ENCODE data around the gene CCDC88B. TPM values are rescaled to one million over a fixed set of nuclear protein-coding genes. Genes with fewer than 3 reads are reported as not detected.
A peak's percentile ranks its signal among the peaks of the same experiment; 100 is the strongest.

Gene CCDC88B
- total RNA-seq, 1 experiment from 2014 or later: 3.6 TPM

- Histone ChIP-seq H3K4me3 (ENCODE audit: low read depth, low read length) (no peak overlapping the region), H3K9me3 (no peaks in the 10 kb centered on the region), H3K36me3 (ENCODE audit: control insufficient read depth, insufficient read depth, low read length) (no peaks in the 10 kb centered on the region), H3K4me1 (peaks cover 42% of the 10 kb centered on the region), H3K27me3 (replicated peaks; ENCODE audit: control insufficient read depth, insufficient read depth, low read length) (no peaks in the 10 kb centered on the region)
- Mint-ChIP-seq H3K9me3 (ENCODE audit: unreplicated experiment) (no peaks in the 10 kb centered on the region), H3K27me3 (ENCODE audit: insufficient read depth, unreplicated experiment) (no peaks in the 10 kb centered on the region), H3K4me3 (ENCODE audit: unreplicated experiment) (no peak overlapping the region), H3K27ac (ENCODE audit: unreplicated experiment) (no peak overlapping the region), H3K36me3 (ENCODE audit: insufficient read depth, unreplicated experiment) (no peaks in the 10 kb centered on the region), H3K4me1 (ENCODE audit: low read depth, unreplicated experiment) (no peaks in the 10 kb centered on the region)
- no TSS peak for BruUV-seq (replicated peaks)
- ChIA-PET CTCF (interaction anchor here (1.2 to 1.4 kb wide), 2 partner anchors 11 to 78 kb away, joined by 4 to 5 read pairs; partner anchors contain the start of genes PRDX5 and TRMT112), POLR2A (interaction anchor here (1.1 kb wide), 1 partner anchor 11 kb away, joined by 3 read pairs; no protein-coding TSS in a partner anchor)
- intact Hi-C loops (cut with micrococcal nuclease; ENCODE audit: unreplicated experiment): no loop called here
- no peak for DNase-seq
- TF ChIP-seq CTCF (IDR thresholded peaks at IDR 0.05; ENCODE audit: insufficient read depth in 1 of 2, low read depth in 1 of 2, low read length in 1 of 2, severe bottlenecking in 1 of 2, unreplicated experiment in 1 of 2): no peak
Observed at GRCh38 chr11:64396079-64396591, 56.1 kb downstream of the CCDC88B start.

- no peaks in the 10 kb centered on the region for H3K27me3 Mint-ChIP-seq (ENCODE audit: insufficient read depth, unreplicated experiment)
- intact Hi-C loops (cut with micrococcal nuclease; ENCODE audit: unreplicated experiment): no loop called here
- peaks cover 14% of the 10 kb centered on the region for H3K9me3 Mint-ChIP-seq (ENCODE audit: unreplicated experiment)
- TF ChIP-seq CTCF (IDR thresholded peaks at IDR 0.05; ENCODE audit: insufficient read depth in 1 of 2, low read depth in 1 of 2, low read length in 1 of 2, severe bottlenecking in 1 of 2, unreplicated experiment in 1 of 2): no peak
- peaks cover 20% of the 10 kb centered on the region for H3K4me1 Mint-ChIP-seq (ENCODE audit: low read depth, unreplicated experiment)
- peaks cover 6% of the 10 kb centered on the region for H3K36me3 Mint-ChIP-seq (ENCODE audit: insufficient read depth, unreplicated experiment)
- no peak overlapping the region for H3K4me3 Mint-ChIP-seq (ENCODE audit: unreplicated experiment)
- H3K4me1 ChIP-seq: peaks cover 35% of the 10 kb centered on the region
- BruUV-seq (replicated peaks): no TSS peak
- peaks cover 9% of the 10 kb centered on the region; the same call in 1 of the 2 replicates for H3K9me3 ChIP-seq
- no peaks in the 10 kb centered on the region for H3K27me3 ChIP-seq (replicated peaks; ENCODE audit: control insufficient read depth, insufficient read depth, low read length)
- ChIA-PET CTCF (no interaction called here), POLR2A (no interaction called here)
- no peak overlapping the region for H3K4me3 ChIP-seq (ENCODE audit: low read depth, low read length)
- DNase-seq: no peak
- H3K27ac Mint-ChIP-seq (ENCODE audit: unreplicated experiment): peak overlapping the region; percentile 70
- no peaks in the 10 kb centered on the region for H3K36me3 ChIP-seq (ENCODE audit: control insufficient read depth, insufficient read depth, low read length)
Observed at GRCh38 chr11:64400102-64400501, 60.1 kb downstream of the CCDC88B start.

GRCh38 chr11:64400667-64401066, 60.7 kb downstream of the CCDC88B start:
- Mint-ChIP-seq H3K4me1 (ENCODE audit: low read depth, unreplicated experiment) (peaks cover 25% of the 10 kb centered on the region), H3K9me3 (ENCODE audit: unreplicated experiment) (peaks cover 14% of the 10 kb centered on the region), H3K4me3 (ENCODE audit: unreplicated experiment) (no peak overlapping the region), H3K27ac (ENCODE audit: unreplicated experiment) (no peak overlapping the region), H3K27me3 (ENCODE audit: insufficient read depth, unreplicated experiment) (no peaks in the 10 kb centered on the region), H3K36me3 (ENCODE audit: insufficient read depth, unreplicated experiment) (peaks cover 9% of the 10 kb centered on the region)
- intact Hi-C loops (cut with micrococcal nuclease; ENCODE audit: unreplicated experiment): no loop called here
- no peaks in the 10 kb centered on the region for H3K36me3 ChIP-seq (ENCODE audit: control insufficient read depth, insufficient read depth, low read length)
- peaks cover 35% of the 10 kb centered on the region for H3K4me1 ChIP-seq
- no peaks in the 10 kb centered on the region for H3K27me3 ChIP-seq (replicated peaks; ENCODE audit: control insufficient read depth, insufficient read depth, low read length)
- no peak overlapping the region for H3K4me3 ChIP-seq (ENCODE audit: low read depth, low read length)
- no peak for DNase-seq
- POLR2A ChIA-PET: no interaction called here
- no TSS peak for BruUV-seq (replicated peaks)
- CTCF ChIA-PET: interaction anchor here (0.6 kb wide), 1 partner anchor 119 kb away, joined by 3 read pairs; no protein-coding TSS in a partner anchor
- TF ChIP-seq CTCF (IDR thresholded peaks at IDR 0.05; ENCODE audit: insufficient read depth in 1 of 2, low read depth in 1 of 2, low read length in 1 of 2, severe bottlenecking in 1 of 2, unreplicated experiment in 1 of 2): no peak
- peaks cover 9% of the 10 kb centered on the region; the same call in 1 of the 2 replicates for H3K9me3 ChIP-seq

Measured in Caco-2 (cell line).